Gastrocnemius medialis (tissue), 4 donors: ENCODE data around the gene CREB1.

Source experiments
- CTCF ChIP-seq, 5 experiments: fragments of 450-650 bp in 3 of 5; fragments of 200-600 bp in 2 of 5; sonication (generic) in 2 of 5; IDR thresholded peaks in 4 of 5; conservative IDR thresholded peaks in 1 of 5; 1 replicate in 4 of 5; 2 replicates in 1 of 5; pipeline ENCODE4 v1.5.1; 2016 to 2019; ENCODE audit warnings: antibody characterized with exemption in 5 of 5, mild to moderate bottlenecking in 3 of 5, moderate library complexity in 3 of 5
- POLR2A ChIP-seq, 2 donors: fragments of 450-650 bp; IDR thresholded peaks; one replicate each; pipeline ENCODE4 v1.6.1; 2017; ENCODE audit warnings: antibody characterized with exemption in 2 of 2, mild to moderate bottlenecking in 2 of 2, moderate library complexity in 2 of 2

- no peak for TF ChIP-seq CTCF (IDR thresholded peaks at IDR 0.05 in 4 of 5, conservative IDR thresholded peaks at IDR 0.05 in 1 of 5)
- TF ChIP-seq POLR2A (IDR thresholded peaks at IDR 0.05) = no peak
These were observed 49.2 kb upstream of the CREB1 start for GRCh38 chr2:207480521-207481040.
